Measurements from ENCODE around the gene NAA50. TPM values are rescaled to one million over a fixed set of nuclear protein-coding genes. Genes with fewer than 3 reads are reported as not detected.

The NAA50 gene
- total RNA-seq, 1 experiment from 2014 or later, result 989 TPM

DNA sequence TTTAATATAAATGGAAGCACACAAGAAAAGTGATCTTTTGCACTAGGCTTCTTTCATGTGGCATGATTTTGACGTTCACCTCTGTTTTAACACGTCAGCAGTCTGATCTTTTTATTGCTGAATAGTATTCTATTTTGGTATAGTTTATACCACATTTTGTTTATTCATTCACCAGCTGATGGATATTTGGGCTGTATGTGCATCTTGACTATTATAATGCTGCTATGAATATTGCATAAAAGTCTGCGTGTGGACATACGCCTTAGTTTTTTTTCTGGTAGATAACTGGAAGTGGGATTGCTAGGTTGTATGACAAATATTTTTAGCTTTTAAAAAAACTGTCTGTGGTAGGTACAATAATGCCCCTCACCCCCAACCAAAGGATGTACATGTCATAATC lies 14.4 kb downstream of the NAA50 start:
- no peak overlapping the region for H2AFZ ChIP-seq (ENCODE audit: low read length)
- H3K4me3 ChIP-seq (ENCODE audit: low read length), result no peak overlapping the region
- TF ChIP-seq, protein P1, sequence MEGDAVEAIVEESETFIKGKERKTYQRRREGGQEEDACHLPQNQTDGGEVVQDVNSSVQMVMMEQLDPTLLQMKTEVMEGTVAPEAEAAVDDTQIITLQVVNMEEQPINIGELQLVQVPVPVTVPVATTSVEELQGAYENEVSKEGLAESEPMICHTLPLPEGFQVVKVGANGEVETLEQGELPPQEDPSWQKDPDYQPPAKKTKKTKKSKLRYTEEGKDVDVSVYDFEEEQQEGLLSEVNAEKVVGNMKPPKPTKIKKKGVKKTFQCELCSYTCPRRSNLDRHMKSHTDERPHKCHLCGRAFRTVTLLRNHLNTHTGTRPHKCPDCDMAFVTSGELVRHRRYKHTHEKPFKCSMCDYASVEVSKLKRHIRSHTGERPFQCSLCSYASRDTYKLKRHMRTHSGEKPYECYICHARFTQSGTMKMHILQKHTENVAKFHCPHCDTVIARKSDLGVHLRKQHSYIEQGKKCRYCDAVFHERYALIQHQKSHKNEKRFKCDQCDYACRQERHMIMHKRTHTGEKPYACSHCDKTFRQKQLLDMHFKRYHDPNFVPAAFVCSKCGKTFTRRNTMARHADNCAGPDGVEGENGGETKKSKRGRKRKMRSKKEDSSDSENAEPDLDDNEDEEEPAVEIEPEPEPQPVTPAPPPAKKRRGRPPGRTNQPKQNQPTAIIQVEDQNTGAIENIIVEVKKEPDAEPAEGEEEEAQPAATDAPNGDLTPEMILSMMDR (conservative IDR thresholded peaks at IDR 0.05; ENCODE audit: low read depth, low read length), result no peak
- TF ChIP-seq EZH2 (IDR thresholded peaks at IDR 0.05; ENCODE audit: low read length, unreplicated experiment) (no peak), EZH2phosphoT487 (IDR thresholded peaks at IDR 0.05; ENCODE audit: borderline replicate concordance, low read length) (no peak)
- H3K4me2 ChIP-seq (ENCODE audit: low read length), result no peak overlapping the region
- BruUV-seq (replicated peaks), result no TSS peak
- no peaks in the 10 kb centered on the region for H3K9me3 ChIP-seq (ENCODE audit: low read length)
- H3K9me2 ChIP-seq (replicated peaks; ENCODE audit: low read length), result no peaks in the 10 kb centered on the region
- no peak overlapping the region for H3K27ac ChIP-seq (ENCODE audit: low read length)
- CTCF ChIA-PET, result no interaction called here
- no peaks in the 10 kb centered on the region for H3K4me1 ChIP-seq (ENCODE audit: insufficient read depth, low read length)
- ATAC-seq (no peak), DNase-seq (no peak)
- POLR2A ChIA-PET (ENCODE audit: unreplicated experiment), result interaction anchor here (0.5 kb wide), 1 partner anchor 19 kb away, joined by 13 read pairs; no protein-coding TSS in a partner anchor
- intact Hi-C loops (cut with micrococcal nuclease), result no loop called here
- peaks cover 76% of the 10 kb centered on the region for H4K20me1 ChIP-seq (ENCODE audit: low read length)
- no peak overlapping the region for H3K9ac ChIP-seq (ENCODE audit: low read length)
- no peaks in the 10 kb centered on the region for H3K27me3 ChIP-seq (ENCODE audit: low read length)
- H3F3A ChIP-seq (ENCODE audit: low read length, unreplicated experiment), result peaks cover under 1% of the 10 kb centered on the region
- peaks cover 99% of the 10 kb centered on the region for H3K79me2 ChIP-seq (ENCODE audit: low read length)
- peaks cover 27% of the 10 kb centered on the region; the same call in 1 of the 2 replicates for H3K36me3 ChIP-seq (ENCODE audit: low read depth, low read length)

DNA sequence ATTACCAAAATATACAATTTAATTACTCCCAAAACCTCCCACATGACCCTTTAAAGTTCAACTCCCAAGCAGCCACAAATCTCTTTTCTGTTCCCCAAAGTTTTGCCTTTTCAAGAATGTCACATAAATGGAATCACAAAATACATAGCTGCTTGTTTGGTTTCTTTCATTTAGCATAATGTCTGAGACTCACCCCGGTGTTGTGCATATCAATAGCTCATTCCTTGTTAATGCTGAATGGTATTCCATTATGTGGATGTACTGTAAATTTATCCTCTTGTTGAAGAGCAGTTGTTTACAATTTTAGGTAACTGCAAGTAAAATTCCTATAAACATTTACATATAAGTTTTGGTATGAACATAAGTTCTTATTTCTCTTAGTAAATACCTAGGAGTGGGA lies 15.5 kb downstream of the NAA50 start:
- no peak overlapping the region for H2AFZ ChIP-seq (ENCODE audit: low read length)
- H3K4me3 ChIP-seq (ENCODE audit: low read length), result no peak overlapping the region
- DNase-seq (no peak), ATAC-seq (no peak)
- BruUV-seq (replicated peaks), result no TSS peak
- peaks cover 72% of the 10 kb centered on the region for H4K20me1 ChIP-seq (ENCODE audit: low read length)
- peaks cover 26% of the 10 kb centered on the region; the same call in 1 of the 2 replicates for H3K36me3 ChIP-seq (ENCODE audit: low read depth, low read length)
- H3K9me3 ChIP-seq (ENCODE audit: low read length), result no peaks in the 10 kb centered on the region
- CTCF ChIA-PET, result no interaction called here
- no peaks in the 10 kb centered on the region for H3K9me2 ChIP-seq (replicated peaks; ENCODE audit: low read length)
- H3K27me3 ChIP-seq (ENCODE audit: low read length), result no peaks in the 10 kb centered on the region
- intact Hi-C loops (cut with micrococcal nuclease), result no loop called here
- POLR2A ChIA-PET (ENCODE audit: unreplicated experiment), result no interaction called here
- H3F3A ChIP-seq (ENCODE audit: low read length, unreplicated experiment), result no peaks in the 10 kb centered on the region
- H3K4me1 ChIP-seq (ENCODE audit: insufficient read depth, low read length), result no peaks in the 10 kb centered on the region
- peaks cover 99% of the 10 kb centered on the region for H3K79me2 ChIP-seq (ENCODE audit: low read length)
- no peak overlapping the region for H3K9ac ChIP-seq (ENCODE audit: low read length)
- no peak overlapping the region for H3K4me2 ChIP-seq (ENCODE audit: low read length)
- H3K27ac ChIP-seq (ENCODE audit: low read length), result no peak overlapping the region
- TF ChIP-seq EZH2phosphoT487 (IDR thresholded peaks at IDR 0.05; ENCODE audit: borderline replicate concordance, low read length) (no peak), EZH2 (IDR thresholded peaks at IDR 0.05; ENCODE audit: low read length, unreplicated experiment) (no peak)
- TF ChIP-seq, protein P1 (conservative IDR thresholded peaks at IDR 0.05; ENCODE audit: low read depth, low read length), result no peak

DNA sequence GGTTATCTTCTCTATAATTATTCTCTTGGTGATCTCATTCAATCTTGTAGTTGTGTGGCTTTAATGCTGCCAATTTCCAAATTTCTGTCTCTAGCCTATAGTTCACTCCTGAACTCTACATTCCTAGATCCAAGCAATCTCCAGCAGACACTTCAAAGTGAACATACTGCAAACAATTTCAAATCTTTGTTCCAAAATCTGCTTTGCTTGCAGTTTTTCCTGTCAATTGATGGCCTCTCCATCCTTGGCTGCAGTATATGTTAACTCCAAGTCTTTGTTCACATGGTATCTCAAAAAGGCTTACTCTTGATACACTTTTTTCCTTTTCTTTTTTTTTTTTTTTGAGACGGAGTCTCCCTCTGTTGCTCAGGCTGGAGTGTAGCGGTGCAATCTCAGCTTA lies 17.4 kb downstream of the NAA50 start:
- Histone ChIP-seq H3F3A (ENCODE audit: low read length, unreplicated experiment) (no peaks in the 10 kb centered on the region), H3K9ac (ENCODE audit: low read length) (no peak overlapping the region), H3K4me3 (ENCODE audit: low read length) (no peak overlapping the region), H3K27me3 (ENCODE audit: low read length) (no peaks in the 10 kb centered on the region), H3K79me2 (ENCODE audit: low read length) (peaks cover 100% of the 10 kb centered on the region), H3K36me3 (ENCODE audit: low read depth, low read length) (peaks cover 29% of the 10 kb centered on the region; the same call in 1 of the 2 replicates), H3K9me3 (ENCODE audit: low read length) (no peaks in the 10 kb centered on the region), H2AFZ (ENCODE audit: low read length) (no peak overlapping the region), H3K27ac (ENCODE audit: low read length) (no peak overlapping the region), H3K4me1 (ENCODE audit: insufficient read depth, low read length) (no peaks in the 10 kb centered on the region), H3K4me2 (ENCODE audit: low read length) (no peak overlapping the region), H3K9me2 (replicated peaks; ENCODE audit: low read length) (no peaks in the 10 kb centered on the region), H4K20me1 (ENCODE audit: low read length) (peaks cover 64% of the 10 kb centered on the region)
- ATAC-seq (no peak), DNase-seq (no peak)
- intact Hi-C loops (cut with micrococcal nuclease), result no loop called here
- no TSS peak for BruUV-seq (replicated peaks)
- TF ChIP-seq, protein P1 (conservative IDR thresholded peaks at IDR 0.05; ENCODE audit: low read depth, low read length), result no peak
- no peak for TF ChIP-seq EZH2phosphoT487 (IDR thresholded peaks at IDR 0.05; ENCODE audit: borderline replicate concordance, low read length)
- no peak for TF ChIP-seq EZH2 (IDR thresholded peaks at IDR 0.05; ENCODE audit: low read length, unreplicated experiment)
- ChIA-PET POLR2A (ENCODE audit: unreplicated experiment) (no interaction called here), CTCF (interaction anchor here (0.7 kb wide), 1 partner anchor 994 kb away, joined by 4 read pairs; no protein-coding TSS in a partner anchor)
